Measurements from ENCODE around the gene CHN2. TPM values are rescaled to one million over a fixed set of nuclear protein-coding genes. Genes with fewer than 3 reads are reported as not detected.

CHN2 gene
- polyA plus RNA-seq, 1 experiment: not detected

GRCh38 chr7:29363636-29364425, 169.3 kb downstream of the CHN2 start:
- ChIA-PET CTCF (no interaction called here), POLR2A (no interaction called here)
- Histone ChIP-seq H3K27me3 (ENCODE audit: control insufficient read depth, insufficient read depth, low read length) (no peaks in the 10 kb centered on the region), H3K9me3 (ENCODE audit: control insufficient read depth, insufficient read depth, low read length) (no peaks in the 10 kb centered on the region), H3K4me3 (ENCODE audit: low read depth, low read length) (no peak overlapping the region), H3K27ac (ENCODE audit: low read depth, low read length) (no peak overlapping the region)
- TF ChIP-seq CTCF (IDR thresholded peaks at IDR 0.05; ENCODE audit: low read depth, low read length): no peak
- no peak for DNase-seq (ENCODE audit: low read depth, low spot score)

DNA sequence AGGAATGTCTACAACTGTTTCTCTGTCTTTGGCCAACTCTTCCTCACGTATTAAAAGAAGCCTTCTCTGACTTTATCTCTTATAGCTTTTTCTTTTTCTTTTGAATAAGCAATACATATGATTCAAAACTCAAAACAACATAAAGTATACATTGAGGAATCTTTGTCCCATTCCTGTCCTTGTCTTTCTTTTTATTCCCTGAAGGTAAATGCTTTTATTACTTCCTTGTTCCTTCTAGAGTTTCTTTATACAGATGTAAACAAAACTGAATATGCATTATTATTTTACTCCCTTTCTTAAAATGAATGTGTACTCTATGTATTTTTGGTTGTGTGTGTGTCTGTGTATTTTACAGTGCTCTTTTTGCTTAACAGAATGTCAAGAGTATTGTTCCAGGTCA, 170.1 kb downstream of the CHN2 start:
- H3K4me3 ChIP-seq (ENCODE audit: low read depth, low read length): no peak overlapping the region
- ChIA-PET POLR2A (no interaction called here), CTCF (no interaction called here)
- H3K27me3 ChIP-seq (ENCODE audit: control insufficient read depth, insufficient read depth, low read length): no peaks in the 10 kb centered on the region
- DNase-seq (ENCODE audit: low read depth, low spot score): no peak
- TF ChIP-seq CTCF (IDR thresholded peaks at IDR 0.05; ENCODE audit: low read depth, low read length): no peak
- no peaks in the 10 kb centered on the region for H3K9me3 ChIP-seq (ENCODE audit: control insufficient read depth, insufficient read depth, low read length)
- no peak overlapping the region for H3K27ac ChIP-seq (ENCODE audit: low read depth, low read length)

DNA sequence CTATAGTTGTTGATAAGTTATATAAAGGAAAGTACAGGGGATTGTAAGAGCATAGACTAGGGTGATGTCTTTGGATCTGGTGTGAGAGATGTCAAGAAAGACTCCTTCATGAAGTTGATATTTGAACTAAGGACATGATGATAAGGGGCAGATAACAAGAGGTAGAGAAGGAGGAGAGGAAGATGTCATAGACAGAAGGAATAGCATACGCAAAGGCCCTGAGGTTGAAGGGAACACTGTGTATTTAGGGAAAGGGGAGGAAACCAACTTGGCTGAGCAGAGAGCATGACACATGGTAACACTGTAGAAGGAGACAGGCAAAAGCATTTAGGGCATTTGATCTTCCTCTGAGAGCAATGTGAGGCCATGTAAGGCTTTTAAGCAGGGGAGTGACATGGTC, 170.8 kb downstream of the CHN2 start:
- H3K4me3 ChIP-seq (ENCODE audit: low read depth, low read length): no peak overlapping the region
- POLR2A ChIA-PET: no interaction called here
- no peak overlapping the region for H3K27ac ChIP-seq (ENCODE audit: low read depth, low read length)
- no peaks in the 10 kb centered on the region for H3K9me3 ChIP-seq (ENCODE audit: control insufficient read depth, insufficient read depth, low read length)
- TF ChIP-seq CTCF (IDR thresholded peaks at IDR 0.05; ENCODE audit: low read depth, low read length): no peak
- DNase-seq (ENCODE audit: low read depth, low spot score): no peak
- H3K27me3 ChIP-seq (ENCODE audit: control insufficient read depth, insufficient read depth, low read length): no peaks in the 10 kb centered on the region
- CTCF ChIA-PET: no interaction called here

DNA sequence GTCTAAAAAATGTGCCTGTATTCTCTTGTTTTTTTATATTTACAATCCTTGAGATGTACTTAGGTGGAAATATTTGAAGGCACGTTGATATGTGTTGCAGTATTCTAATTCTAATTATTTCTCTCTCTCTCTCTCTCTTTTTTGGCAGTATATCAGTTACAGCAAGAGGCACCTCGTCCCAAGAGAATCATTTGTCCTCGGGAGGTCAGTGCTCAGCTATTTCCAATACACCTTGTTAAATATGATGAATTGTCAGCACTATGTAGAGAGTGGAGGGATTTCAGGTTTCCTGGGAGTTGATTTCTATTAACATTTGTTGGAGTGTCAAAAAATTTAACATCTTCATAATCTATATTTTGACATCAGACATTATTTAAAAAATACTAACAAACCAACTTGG, 173.2 kb downstream of the CHN2 start:
- no peak for DNase-seq (ENCODE audit: low read depth, low spot score)
- Histone ChIP-seq H3K27me3 (ENCODE audit: control insufficient read depth, insufficient read depth, low read length) (no peaks in the 10 kb centered on the region), H3K27ac (ENCODE audit: low read depth, low read length) (no peak overlapping the region), H3K4me3 (ENCODE audit: low read depth, low read length) (no peak overlapping the region), H3K9me3 (ENCODE audit: control insufficient read depth, insufficient read depth, low read length) (no peaks in the 10 kb centered on the region)
- POLR2A ChIA-PET: no interaction called here
- CTCF ChIA-PET: no interaction called here
- no peak for TF ChIP-seq CTCF (IDR thresholded peaks at IDR 0.05; ENCODE audit: low read depth, low read length)

DNA sequence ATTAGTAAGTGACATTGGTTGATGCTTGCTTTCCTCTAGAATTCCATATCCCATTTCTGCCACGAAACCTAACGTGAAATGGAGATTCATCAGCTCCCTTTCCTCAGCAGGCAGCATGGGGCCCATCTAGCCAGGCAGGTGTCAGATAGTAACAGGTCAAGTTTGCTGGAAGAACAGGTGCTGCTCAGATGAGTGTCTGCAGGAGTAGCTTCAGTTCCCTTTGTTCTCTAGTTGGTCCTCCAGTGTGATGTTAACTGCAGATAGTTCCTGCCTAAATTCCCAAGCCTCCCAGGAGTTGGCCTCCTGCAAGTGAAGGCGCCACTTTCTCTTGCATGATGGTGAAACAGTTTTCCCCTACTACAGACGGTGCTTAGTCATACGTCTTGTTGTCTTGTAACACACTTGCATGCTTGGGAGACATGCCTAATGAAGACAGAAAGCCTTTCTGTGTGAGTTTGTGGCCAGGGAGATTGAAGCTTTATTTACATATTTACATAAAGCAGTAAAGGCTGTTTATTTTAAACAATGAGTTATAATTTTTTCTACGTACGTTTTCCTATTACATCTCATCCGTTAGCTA, 175.4 kb downstream of the CHN2 start:
- TF ChIP-seq CTCF (IDR thresholded peaks at IDR 0.05; ENCODE audit: low read depth, low read length): no peak
- DNase-seq (ENCODE audit: low read depth, low spot score): no peak
- no peaks in the 10 kb centered on the region for H3K27me3 ChIP-seq (ENCODE audit: control insufficient read depth, insufficient read depth, low read length)
- no peaks in the 10 kb centered on the region for H3K9me3 ChIP-seq (ENCODE audit: control insufficient read depth, insufficient read depth, low read length)
- ChIA-PET POLR2A (no interaction called here), CTCF (no interaction called here)
- no peak overlapping the region for H3K4me3 ChIP-seq (ENCODE audit: low read depth, low read length)
- H3K27ac ChIP-seq (ENCODE audit: low read depth, low read length): no peak overlapping the region

All from AG04450 (cell line).